Germinal center (tissue), 1 donor: Measurements from ENCODE around the gene SGK1.
"Not testable (repeated sequence)": the region's sequence is repeated elsewhere in the genome, so short reads cannot be mapped to it uniquely, and the experiment has no call there.

Experiments used
- DNase-seq: peaks from one replicate; pipeline ENCODE4 v3.0.0; 2012; ENCODE audit warnings: mixed read lengths, low spot score

Gene SGK1

DNA sequence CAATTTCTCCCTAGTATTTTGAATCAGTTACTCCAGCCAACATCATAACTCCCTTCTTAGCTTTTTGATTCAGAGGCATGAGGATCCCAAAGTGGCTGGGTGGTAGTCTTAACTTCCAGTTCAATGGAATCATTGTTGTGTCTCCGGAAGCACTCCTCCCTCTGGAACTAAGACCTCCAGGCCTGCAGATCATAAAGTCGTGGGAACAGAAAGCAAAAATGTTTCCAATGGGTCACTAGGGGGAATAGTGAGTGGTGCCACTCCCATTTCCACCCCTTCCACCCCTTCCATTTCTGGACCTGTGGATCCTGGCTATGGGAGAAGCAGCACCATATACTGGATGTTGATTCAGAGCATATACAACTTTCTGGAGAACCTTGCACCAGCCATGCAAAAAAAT is 130.8 kb downstream of the SGK1 start:
- no peak for DNase-seq

GRCh38 chr6:134186355-134186754 is 131.6 kb downstream of the SGK1 start:
- DNase-seq: no peak

- DNase-seq: no peak
Observed at GRCh38 chr6:134185277-134185676, 132.6 kb downstream of the SGK1 start.

GRCh38 chr6:134183844-134184243 is 134.1 kb downstream of the SGK1 start:
- no peak for DNase-seq

- no peak for DNase-seq
Observed at GRCh38 chr6:134182528-134182927, 135.4 kb downstream of the SGK1 start.

DNA sequence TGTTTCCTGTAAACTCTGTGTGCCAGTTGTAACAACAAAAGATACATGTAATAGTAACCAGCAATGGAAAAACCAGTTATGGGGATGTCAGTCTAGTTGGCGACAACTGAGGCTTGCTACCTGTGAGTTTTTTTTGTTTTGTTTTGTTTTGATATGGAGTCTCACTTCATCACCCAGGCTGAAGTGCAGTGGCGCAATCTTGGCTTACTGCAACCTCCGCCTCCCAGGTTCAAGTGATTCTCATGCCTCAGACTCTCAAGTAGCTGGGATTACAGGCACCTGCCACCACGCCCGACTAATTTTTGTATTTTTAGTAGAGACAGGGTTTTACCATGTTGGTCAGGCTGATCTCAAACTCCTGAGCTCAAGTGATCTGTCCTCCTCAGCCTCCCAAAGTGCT is 136.2 kb downstream of the SGK1 start:
- DNase-seq: not testable (repeated sequence)

DNA sequence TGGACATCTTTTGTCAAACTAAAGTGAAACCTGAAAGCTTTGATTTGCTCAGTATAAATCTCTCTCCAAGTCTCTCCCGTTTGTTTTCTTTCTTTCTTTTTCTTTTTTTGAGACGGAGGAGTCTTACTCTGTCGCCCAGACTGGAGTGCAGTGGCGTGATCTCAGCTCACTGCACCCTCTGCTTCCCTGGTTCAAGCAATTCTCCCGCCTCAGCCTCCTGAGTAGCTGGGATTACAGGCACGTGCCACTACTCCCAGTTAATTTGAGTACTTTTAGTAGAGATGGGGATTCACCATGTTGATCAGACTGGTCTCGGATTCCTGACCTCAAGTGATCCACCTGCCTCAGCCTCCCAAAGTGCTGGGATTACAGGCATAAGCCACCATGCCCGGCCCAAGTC is 136.7 kb downstream of the SGK1 start:
- DNase-seq: not testable (repeated sequence)

DNA sequence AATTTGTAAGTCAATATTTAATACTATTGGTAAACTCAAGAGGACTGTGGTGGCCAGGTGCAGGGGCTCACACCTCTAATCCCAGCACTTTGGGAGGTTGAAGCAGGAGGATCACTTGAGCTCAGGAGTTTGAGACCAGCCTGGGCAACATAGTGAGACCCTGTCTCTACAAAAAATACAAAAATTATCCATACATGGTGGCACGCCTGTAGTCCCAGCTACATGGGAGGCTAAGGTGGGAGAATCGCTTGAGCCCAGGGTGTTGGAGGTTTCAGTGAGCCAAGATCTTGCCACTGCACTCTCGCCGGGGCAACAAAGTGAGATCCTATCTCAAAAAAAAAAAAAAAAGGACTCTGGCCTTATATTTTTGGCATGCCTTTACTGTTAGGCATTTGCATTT is 137.4 kb downstream of the SGK1 start:
- not testable (repeated sequence) for DNase-seq

GRCh38 chr6:134178161-134179044 is 139.5 kb downstream of the SGK1 start:
- DNase-seq: peak; percentile 58

DNA sequence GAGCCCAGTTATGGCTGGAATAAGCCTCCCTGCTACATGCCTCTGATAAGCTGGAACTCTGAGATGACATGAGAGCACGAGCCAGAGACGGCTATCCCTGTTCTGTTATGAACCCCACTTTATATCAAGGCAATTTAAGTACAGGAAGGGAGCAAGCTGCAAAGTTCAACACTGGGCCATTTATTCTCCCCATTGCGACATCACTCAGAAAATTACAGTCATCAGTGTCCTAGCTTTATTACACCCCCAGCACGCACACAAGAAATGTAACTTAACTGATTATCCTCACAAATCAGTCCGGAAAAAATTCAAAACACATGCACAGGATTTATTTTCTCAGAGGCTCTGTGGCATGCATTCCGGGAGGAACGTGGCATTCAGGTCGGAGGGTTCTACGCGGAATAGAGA is 140.2 kb downstream of the SGK1 start:
- no peak for DNase-seq

GRCh38 chr6:134177236-134177635 is 140.7 kb downstream of the SGK1 start:
- peak; percentile 24 for DNase-seq

- no peak for DNase-seq
Observed at GRCh38 chr6:134176264-134176975, 141.5 kb downstream of the SGK1 start.

GRCh38 chr6:134175532-134176263 is 142.2 kb downstream of the SGK1 start:
- DNase-seq: peak; percentile 59

- peak; percentile 90 for DNase-seq
Observed at GRCh38 chr6:134174672-134175531, 143.0 kb downstream of the SGK1 start.

DNA sequence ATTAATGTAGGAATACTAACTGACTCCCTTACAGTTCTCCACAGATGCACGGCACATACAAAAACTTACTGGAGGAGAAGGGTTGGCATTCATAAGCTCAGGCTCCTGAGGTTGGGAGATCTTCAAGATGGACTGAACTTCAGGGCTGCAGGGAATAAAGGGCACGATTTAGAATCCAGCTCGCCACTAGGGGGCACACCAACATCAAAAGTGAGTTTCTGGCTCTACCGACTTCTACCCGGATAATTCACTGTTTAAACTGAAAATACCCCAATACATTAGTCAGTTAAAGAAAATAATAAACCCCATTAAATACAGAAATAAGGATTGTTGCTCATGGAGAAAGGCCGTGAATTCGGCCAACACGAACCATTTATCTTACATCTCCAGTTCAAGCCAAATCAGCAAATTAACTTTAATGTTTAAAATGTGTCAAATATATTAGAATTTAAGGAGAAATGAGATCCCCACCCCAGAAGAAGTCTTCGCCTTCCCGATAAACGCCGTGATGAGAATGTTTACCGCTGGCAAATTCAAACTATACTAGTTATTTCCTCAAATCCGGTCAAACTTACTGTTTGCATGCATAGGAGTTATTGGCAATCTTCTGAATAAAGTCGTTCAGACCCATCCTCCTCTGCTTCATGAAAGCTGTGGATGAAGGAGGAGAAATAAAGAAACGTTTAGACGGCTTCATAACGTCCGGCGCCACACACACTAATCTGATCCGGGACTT is 143.8 kb downstream of the SGK1 start:
- DNase-seq: peak; percentile 69

- DNase-seq: no peak
Observed at GRCh38 chr6:134173366-134173725, 144.6 kb downstream of the SGK1 start.

DNA sequence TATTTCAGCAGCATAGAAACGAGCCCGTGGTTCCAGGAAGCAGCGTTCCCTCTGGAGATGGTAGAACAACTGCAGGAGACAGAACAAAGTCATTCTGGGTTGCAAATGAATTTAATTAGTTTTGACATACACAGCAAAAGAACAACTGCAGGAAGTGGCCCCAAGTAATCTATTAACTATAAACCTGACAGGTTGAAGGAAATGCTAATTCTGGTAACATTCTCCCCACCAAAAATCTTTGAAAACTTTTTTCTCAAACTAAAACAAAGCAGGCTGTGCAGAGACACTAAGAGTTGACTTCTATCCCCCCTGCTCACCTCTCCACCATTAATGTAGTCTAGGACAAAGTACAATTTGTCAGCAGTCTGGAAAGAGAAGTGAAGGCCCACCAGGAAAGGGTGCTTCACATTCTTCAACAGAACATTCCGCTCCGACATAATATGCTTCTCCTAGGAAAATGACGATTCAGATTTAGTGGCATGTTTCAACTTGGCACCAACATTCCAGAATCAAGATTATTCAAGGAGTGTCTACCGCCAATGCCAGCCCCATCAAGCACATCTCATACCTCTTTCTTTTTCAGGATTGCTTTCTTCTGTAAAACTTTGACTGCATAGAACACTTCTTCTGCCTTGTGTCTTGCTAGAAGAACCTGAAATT is 145.1 kb downstream of the SGK1 start:
- no peak for DNase-seq

GRCh38 chr6:134172020-134172705 is 145.7 kb downstream of the SGK1 start:
- no peak for DNase-seq

DNA sequence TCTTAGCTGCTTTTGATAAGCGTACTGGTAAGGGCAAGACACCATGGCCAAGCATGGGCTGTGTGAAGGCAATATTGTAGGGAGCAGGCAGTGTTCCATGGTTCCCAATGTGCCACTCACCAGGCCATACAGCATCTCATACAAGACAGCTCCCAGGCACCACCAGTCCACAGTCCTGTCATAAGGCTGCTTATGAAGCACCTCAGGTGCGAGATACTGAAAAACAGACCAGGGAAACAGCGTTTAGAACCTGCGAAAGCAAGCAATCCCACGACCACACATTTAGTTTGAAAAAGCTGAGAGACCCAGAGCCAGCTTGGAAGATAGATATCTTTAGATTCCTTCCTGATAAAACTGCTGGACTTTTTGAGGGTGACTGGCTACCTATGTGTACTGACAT is 146.4 kb downstream of the SGK1 start:
- no peak for DNase-seq

DNA sequence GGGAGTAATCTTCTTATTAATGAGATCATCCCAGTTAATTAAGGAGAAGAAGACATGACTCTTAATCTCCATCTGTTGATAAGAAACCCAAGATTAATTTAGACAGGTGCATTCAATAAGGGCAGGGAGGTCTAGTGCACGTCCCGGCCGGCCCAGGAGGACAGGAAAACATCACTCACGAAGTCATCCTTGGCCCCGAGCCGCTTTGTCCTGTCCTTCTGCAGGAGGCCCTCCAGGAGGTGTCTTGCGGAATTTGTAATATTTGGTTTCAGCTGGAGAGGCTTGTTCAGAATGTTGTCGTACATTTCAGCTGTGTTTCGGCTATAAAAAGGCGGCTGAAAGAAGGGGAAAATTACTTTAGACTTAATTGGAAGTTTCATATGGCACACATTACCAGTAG is 147.1 kb downstream of the SGK1 start:
- no peak for DNase-seq
